ENCODE results near the gene CA14. TPM values are rescaled to one million over a fixed set of nuclear protein-coding genes. Genes with fewer than 3 reads are reported as not detected.

The CA14 gene
- total RNA-seq, result not detected in 2 replicates

GRCh38 chr1:150257624-150258585 lies at the start of gene CA14:
CA14 (plus strand) TSS chr1:150257774; CDS start chr1:150258129, 355 bp downstream.

GRCh38 chr1:150235852-150236613 lies 21.5 kb upstream of the CA14 start, which contains the start of gene ANP32E:
ANP32E (minus strand) TSS chr1:150236112; CDS start chr1:150235786, 326 bp downstream.

GRCh38 chr1:150268705-150269403 lies 11.3 kb downstream of the CA14 start, which contains the start of gene APH1A:
APH1A (minus strand) TSS chr1:150269016; CDS start chr1:150268810, 206 bp downstream.

DNA sequence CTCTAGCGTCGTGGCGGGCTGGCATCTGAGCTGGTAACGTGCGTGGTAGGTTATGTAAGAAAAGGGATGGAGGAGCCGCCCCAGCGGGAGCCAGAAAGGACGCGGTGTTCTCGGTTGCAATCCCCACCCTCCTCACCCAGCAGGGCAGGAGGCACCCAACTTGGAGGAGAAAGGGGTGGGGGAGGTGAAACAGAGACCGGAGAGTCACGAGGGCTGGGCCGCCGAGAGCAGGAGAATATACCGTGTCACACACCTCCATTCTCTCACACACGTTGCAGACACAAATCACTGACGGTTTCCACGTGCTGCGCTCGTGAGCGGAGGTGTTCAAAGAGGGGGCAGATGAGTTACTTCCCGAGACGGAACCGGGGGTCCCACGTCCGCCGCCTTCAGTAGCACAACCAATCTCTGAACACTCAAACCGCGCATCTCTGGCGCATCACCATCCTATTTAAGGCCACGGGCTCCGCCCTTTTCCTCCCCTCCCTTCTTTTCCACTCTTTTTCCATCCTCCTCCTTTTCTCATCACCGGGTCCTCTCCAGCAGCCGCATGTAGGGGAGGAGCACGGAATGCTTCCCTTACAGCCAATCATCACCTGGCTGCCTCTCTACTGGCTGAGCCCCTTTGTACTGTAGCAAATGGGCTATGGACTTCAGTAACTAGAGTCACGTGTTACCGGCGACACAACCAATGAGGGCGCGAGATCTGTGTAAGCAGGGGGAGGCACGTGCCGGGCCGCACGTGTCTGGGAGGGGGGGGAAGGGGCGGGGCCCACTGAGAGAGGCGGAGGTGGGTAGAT lies 24.4 kb downstream of the CA14 start, which contains the start of gene CIART:
Gene CIART, plus strand, starts transcription at position 797 of the 800 bp plus-strand sequence. CDS start 714 bp downstream, outside the sequence.

DNA sequence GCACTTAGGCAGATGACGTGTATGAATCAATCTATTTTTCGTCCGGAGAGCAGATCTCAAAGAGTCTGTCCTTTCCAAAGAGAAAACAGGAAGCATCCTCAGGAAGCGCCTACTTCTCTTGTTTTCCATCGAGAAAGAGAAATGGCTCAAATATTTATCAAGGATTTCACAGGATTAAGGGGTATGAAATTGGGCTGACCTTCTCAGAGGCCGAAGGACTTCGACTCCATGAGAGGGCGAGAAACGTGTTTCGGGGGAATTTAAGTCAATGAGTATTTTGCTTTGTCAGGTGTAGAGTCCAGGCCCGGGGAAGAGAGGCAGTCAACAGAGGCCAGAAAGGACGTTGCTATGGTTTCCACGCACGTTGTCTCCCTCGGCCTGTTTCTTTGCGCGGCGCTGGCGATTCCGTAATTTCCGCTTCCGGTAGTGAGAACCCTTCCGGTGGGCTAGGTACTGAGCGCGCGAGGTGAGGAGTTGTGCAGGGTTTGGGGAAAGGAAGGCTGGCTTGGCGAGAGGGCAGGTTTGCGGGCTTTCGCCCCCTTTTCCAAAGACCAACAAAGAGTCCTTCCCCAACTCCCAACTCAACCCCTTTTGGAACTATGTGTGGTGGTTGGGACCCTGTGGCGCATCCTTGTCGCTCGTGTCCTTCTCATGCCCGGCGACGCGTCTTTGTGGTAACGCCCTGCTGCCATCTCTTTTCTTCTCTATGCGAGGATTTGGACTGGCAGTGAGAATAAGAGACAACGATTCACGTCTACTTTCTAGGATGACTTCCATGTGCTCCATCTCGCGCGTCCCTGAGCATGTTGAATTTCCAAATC lies 36.1 kb downstream of the CA14 start, which contains the start of gene MRPS21:
Gene MRPS21, plus strand, starts transcription at position 429 of the 821 bp plus-strand sequence. CDS start 506 bp downstream, outside the sequence.

Other genes starting within 250 kb of the CA14 start
- gene OTUD7B, start 247.0 kb upstream of the CA14 start, total RNA-seq, result 11.9 and 13.7 TPM in 2 replicates
- gene VPS45, start 190.0 kb upstream of the CA14 start, total RNA-seq, result 18.8 and 19.8 TPM in 2 replicates
- gene PLEKHO1, start 107.9 kb upstream of the CA14 start, total RNA-seq, result 3.8 and 18.3 TPM in 2 replicates
- 11.1 and 11.5 TPM in 2 replicates for gene ANP32E, start 21.7 kb upstream of the CA14 start, total RNA-seq
- gene APH1A, start 11.2 kb downstream of the CA14 start, total RNA-seq, result 121 and 161 TPM in 2 replicates
- gene C1orf54, start 15.0 kb downstream of the CA14 start, total RNA-seq, result 0.48 and 0.85 TPM in 2 replicates
- 5.1 and 6.3 TPM in 2 replicates for gene CIART, start 24.8 kb downstream of the CA14 start, total RNA-seq
- gene MRPS21, start 36.1 kb downstream of the CA14 start, total RNA-seq, result 35.8 and 37.8 TPM in 2 replicates
- 21.4 and 23.9 TPM in 2 replicates for gene PRPF3, start 63.8 kb downstream of the CA14 start, total RNA-seq
- 5.5 and 7.5 TPM in 2 replicates for gene RPRD2, start 106.4 kb downstream of the CA14 start, total RNA-seq
- gene TARS2, start 229.6 kb downstream of the CA14 start, total RNA-seq, result 17.8 and 23.4 TPM in 2 replicates

Measured in tracheal epithelial cell (primary cell).